ACC112 (cell line): ENCODE results near the gene COL8A2.

Experiments used
- H2AFZ ChIP-seq: fragments of 200-600 bp; sonication (generic); one replicate; pipeline ENCODE4 v1.6.0; 2017; ENCODE audit warnings: antibody characterized with exemption, low read length; ENCODE audit not compliant: unreplicated experiment
- H3K27ac ChIP-seq: fragments of 200-600 bp; sonication (generic); 2 replicates; pipeline ENCODE4 v1.5.1; 2014; ENCODE audit warnings: low read depth, mild to moderate bottlenecking, antibody characterized with exemption, low read length, moderate library complexity
- H3K27me3 ChIP-seq: fragments of 200-600 bp; sonication (generic); 2 replicates; pipeline ENCODE4 v1.6.1; 2014; ENCODE audit warnings: mild to moderate bottlenecking, antibody characterized with exemption, low read length, moderate library complexity, mixed read lengths; ENCODE audit not compliant: insufficient read depth
- H3K36me3 ChIP-seq: fragments of 200-600 bp; sonication (generic); 2 replicates; pipeline ENCODE4 v1.6.1; 2016; ENCODE audit warnings: mild to moderate bottlenecking, antibody characterized with exemption, low read length, moderate library complexity, mixed read lengths; ENCODE audit not compliant: insufficient read depth
- H3K4me1 ChIP-seq: fragments of 200-600 bp; sonication (generic); one replicate; pipeline ENCODE4 v1.6.1; 2016; ENCODE audit warnings: low read length, mixed read lengths; ENCODE audit not compliant: insufficient read depth, unreplicated experiment, control insufficient read depth
- H3K4me3 ChIP-seq: fragments of 200-600 bp; sonication (generic); 2 replicates; pipeline ENCODE4 v1.5.1; 2014; ENCODE audit warnings: mild to moderate bottlenecking, low read depth, low read length
- H3K79me2 ChIP-seq: fragments of 200-600 bp; sonication (generic); one replicate; pipeline ENCODE4 v1.6.0; 2016; ENCODE audit warnings: low read length; ENCODE audit not compliant: control insufficient read depth, unreplicated experiment, insufficient read depth

The COL8A2 gene

GRCh38 chr1:36081926-36082485 lies 43.0 kb downstream of the COL8A2 start:
- Histone ChIP-seq H3K36me3 (no peaks in the 10 kb centered on the region), H3K4me3 (no peak overlapping the region), H3K79me2 (no peaks in the 10 kb centered on the region), H3K27me3 (no peaks in the 10 kb centered on the region), H2AFZ (no peak overlapping the region), H3K27ac (no peak overlapping the region), H3K4me1 (peaks cover 5% of the 10 kb centered on the region)

- no peak overlapping the region for H3K4me3 ChIP-seq
- H2AFZ ChIP-seq: no peak overlapping the region
- H3K27me3 ChIP-seq: no peaks in the 10 kb centered on the region
- no peaks in the 10 kb centered on the region for H3K79me2 ChIP-seq
- no peaks in the 10 kb centered on the region for H3K36me3 ChIP-seq
- H3K27ac ChIP-seq: no peak overlapping the region
- peaks cover 5% of the 10 kb centered on the region for H3K4me1 ChIP-seq
These were observed 44.2 kb downstream of the COL8A2 start for GRCh38 chr1:36080801-36081200.

DNA sequence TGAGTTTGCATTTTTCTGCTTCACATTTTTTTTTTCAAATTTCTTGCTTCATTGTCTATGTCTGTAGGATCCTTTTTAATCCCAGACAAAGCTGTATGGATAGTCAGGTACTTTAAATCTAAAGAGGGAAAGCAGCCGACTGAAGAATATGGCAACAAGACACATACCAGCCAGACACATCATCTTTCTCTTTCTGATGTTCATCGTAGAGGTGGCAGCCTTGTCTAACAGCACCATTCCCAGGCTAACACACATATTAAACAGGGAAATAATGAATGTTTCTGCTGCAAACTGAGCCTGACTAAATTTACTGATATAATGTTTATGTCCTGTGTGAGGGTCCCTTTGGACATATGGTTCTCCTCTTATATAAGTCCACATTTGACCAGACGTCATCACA lies 44.8 kb downstream of the COL8A2 start:
- peaks cover 5% of the 10 kb centered on the region for H3K4me1 ChIP-seq
- H3K4me3 ChIP-seq: no peak overlapping the region
- H3K27ac ChIP-seq: no peak overlapping the region
- H2AFZ ChIP-seq: no peak overlapping the region
- no peaks in the 10 kb centered on the region for H3K36me3 ChIP-seq
- H3K79me2 ChIP-seq: no peaks in the 10 kb centered on the region
- H3K27me3 ChIP-seq: no peaks in the 10 kb centered on the region

DNA sequence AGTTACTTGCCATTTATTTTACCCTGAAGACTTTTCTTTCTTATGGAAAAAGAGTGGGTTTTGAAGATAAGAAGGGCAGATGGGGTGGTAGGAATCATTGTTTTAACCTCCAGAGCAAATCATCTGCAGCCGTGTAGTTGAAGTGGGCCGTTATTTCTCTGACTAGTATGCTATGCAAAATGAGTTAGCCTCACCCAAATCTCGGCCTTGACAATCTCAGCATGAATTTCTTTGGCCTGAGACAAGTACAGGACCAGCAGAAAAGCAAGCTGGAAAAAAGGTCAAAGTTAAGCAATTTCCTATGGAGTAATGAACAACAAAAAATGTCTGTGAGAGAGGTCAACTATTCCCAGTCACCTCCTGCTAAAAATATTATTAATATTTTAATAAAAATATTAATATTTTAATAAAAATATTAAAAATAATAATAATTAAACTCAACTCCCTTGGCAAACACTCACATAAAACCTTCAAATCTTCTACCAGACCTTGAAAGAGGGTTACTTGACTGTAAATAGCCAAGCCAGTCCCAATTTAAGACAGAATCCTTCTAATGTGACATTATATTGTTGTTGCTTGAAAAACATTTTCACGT lies 47.9 kb downstream of the COL8A2 start:
- Histone ChIP-seq H3K27me3 (no peaks in the 10 kb centered on the region), H3K79me2 (no peaks in the 10 kb centered on the region), H3K27ac (no peak overlapping the region), H3K4me1 (no peaks in the 10 kb centered on the region), H3K36me3 (no peaks in the 10 kb centered on the region), H3K4me3 (no peak overlapping the region), H2AFZ (no peak overlapping the region)

DNA sequence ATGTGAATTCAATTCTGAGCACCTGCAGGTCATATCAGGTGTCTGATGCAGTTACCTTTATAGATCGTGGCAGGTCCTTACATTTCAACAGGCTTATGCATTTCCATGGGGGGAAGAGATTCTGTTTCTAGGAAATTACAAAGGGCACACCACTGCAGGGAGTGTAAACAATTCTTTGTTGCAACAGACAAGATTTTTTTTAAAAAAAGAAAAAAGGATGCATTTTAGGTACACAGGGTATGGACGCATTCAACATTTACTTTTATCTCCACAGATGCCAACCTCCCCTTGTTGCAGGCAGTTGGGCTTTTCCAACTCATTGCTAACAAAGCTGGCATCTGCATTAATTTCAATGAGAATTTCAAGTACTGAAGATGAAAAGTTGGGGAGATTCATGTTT lies 54.7 kb downstream of the COL8A2 start:
- Histone ChIP-seq H3K79me2 (no peaks in the 10 kb centered on the region), H3K27me3 (no peaks in the 10 kb centered on the region), H3K27ac (no peak overlapping the region), H3K36me3 (no peaks in the 10 kb centered on the region), H2AFZ (no peak overlapping the region), H3K4me1 (no peaks in the 10 kb centered on the region), H3K4me3 (no peak overlapping the region)

- H3K27ac ChIP-seq: no peak overlapping the region
- H3K36me3 ChIP-seq: no peaks in the 10 kb centered on the region
- H3K4me1 ChIP-seq: no peaks in the 10 kb centered on the region
- H3K79me2 ChIP-seq: no peaks in the 10 kb centered on the region
- H3K4me3 ChIP-seq: no peak overlapping the region
- H2AFZ ChIP-seq: no peak overlapping the region
- H3K27me3 ChIP-seq: no peaks in the 10 kb centered on the region
These were observed 56.2 kb downstream of the COL8A2 start for GRCh38 chr1:36068866-36069265.

DNA sequence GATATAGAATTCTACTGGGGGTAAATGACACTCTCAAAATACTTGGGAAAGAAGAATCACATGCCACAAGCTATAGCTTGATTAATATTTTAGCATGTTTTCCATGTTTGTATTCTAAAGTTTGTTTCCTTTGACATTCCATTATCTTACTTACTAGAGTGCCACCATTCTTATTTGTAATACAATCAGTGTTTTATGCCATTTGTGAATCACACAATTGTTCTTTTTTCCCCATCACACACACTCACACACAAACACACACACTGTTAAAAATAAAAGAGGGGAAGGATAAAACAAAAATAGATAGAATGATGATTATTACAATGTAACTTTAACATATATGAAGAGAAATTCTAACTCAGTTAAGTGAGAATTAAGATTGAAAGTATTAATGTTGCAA lies 57.2 kb downstream of the COL8A2 start:
- no peaks in the 10 kb centered on the region for H3K4me1 ChIP-seq
- H3K27me3 ChIP-seq: no peaks in the 10 kb centered on the region
- H3K4me3 ChIP-seq: no peak overlapping the region
- no peak overlapping the region for H2AFZ ChIP-seq
- no peaks in the 10 kb centered on the region for H3K79me2 ChIP-seq
- no peaks in the 10 kb centered on the region for H3K36me3 ChIP-seq
- H3K27ac ChIP-seq: no peak overlapping the region

DNA sequence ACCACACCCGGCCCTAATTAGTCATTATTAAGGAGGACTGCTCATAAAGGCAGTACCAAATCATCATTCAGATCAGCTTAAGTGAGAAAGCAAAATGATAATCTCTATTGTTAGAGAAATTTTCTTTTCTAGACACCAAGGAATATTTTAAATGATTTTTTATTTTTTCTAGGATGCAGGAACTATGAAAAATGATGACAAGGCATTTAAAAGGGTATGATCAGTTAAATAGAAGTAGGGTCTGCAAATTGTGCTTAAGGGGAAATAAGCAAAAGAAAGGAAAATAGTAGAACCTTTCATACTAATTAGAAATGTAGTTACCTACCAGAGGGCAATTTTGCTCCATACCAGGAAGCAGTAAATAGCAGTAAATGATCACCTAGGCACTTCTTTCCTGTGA lies 62.7 kb downstream of the COL8A2 start:
- Histone ChIP-seq H3K4me1 (no peaks in the 10 kb centered on the region), H3K36me3 (no peaks in the 10 kb centered on the region), H3K27me3 (no peaks in the 10 kb centered on the region), H3K79me2 (no peaks in the 10 kb centered on the region), H2AFZ (no peak overlapping the region), H3K27ac (no peak overlapping the region), H3K4me3 (no peak overlapping the region)

GRCh38 chr1:36055706-36056105 lies 69.3 kb downstream of the COL8A2 start:
- Histone ChIP-seq H3K4me3 (no peak overlapping the region), H2AFZ (no peak overlapping the region), H3K4me1 (no peaks in the 10 kb centered on the region), H3K27ac (no peak overlapping the region), H3K79me2 (no peaks in the 10 kb centered on the region), H3K27me3 (no peaks in the 10 kb centered on the region), H3K36me3 (no peaks in the 10 kb centered on the region)

DNA sequence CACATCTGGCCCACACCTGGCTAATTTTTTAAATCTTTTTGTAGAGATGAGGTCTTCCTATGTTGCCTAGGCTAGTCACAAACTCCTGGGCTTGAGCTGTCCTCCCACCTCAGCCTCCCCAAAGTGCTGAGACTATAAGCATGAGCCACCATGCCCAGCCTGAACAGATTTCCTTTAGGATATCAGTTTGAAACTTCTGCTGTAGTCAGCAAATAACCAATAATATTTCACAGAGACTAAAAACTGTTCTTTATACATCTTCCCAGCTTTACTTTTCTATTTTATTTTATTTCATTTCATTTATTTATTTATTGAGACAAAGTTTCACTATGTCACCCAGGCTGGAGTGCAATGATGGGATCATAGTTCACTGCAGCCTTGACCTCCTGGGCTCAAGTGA lies 71.0 kb downstream of the COL8A2 start:
- Histone ChIP-seq H3K79me2 (no peaks in the 10 kb centered on the region), H3K27ac (no peak overlapping the region), H3K36me3 (no peaks in the 10 kb centered on the region; the same call in 1 of the 2 replicates), H3K4me3 (no peak overlapping the region), H2AFZ (no peak overlapping the region), H3K4me1 (no peaks in the 10 kb centered on the region), H3K27me3 (no peaks in the 10 kb centered on the region)

- Histone ChIP-seq H3K4me3 (no peak overlapping the region), H2AFZ (no peak overlapping the region), H3K79me2 (no peaks in the 10 kb centered on the region), H3K4me1 (no peaks in the 10 kb centered on the region), H3K36me3 (peaks cover 16% of the 10 kb centered on the region), H3K27me3 (no peaks in the 10 kb centered on the region), H3K27ac (no peak overlapping the region)
These were observed 73.2 kb downstream of the COL8A2 start for GRCh38 chr1:36051821-36052220.
